NB4 (cell line): Measurements from ENCODE around the gene DCBLD2.
A peak's percentile ranks its signal among the peaks of the same experiment; 100 is the strongest.

ENCODE experiments used
- DNase-seq: peaks from one replicate; pipeline ENCODE4 v3.0.0; 2010; ENCODE audit warnings: low read depth
- H3K4me3 ChIP-seq: one replicate; pipeline ENCODE4 v1.5.1; 2011; ENCODE audit warnings: mild to moderate bottlenecking, low read depth, low read length, moderate library complexity
- MYC ChIP-seq: IDR thresholded peaks from 2 replicates; pipeline ENCODE4 v1.6.1; 2011; ENCODE audit warnings: low read depth, low read length
- POLR2A ChIP-seq: IDR thresholded peaks from 2 replicates; pipeline ENCODE4 v1.6.1; 2011; ENCODE audit warnings: mild to moderate bottlenecking; ENCODE audit not compliant: insufficient read length; ENCODE audit errors: extremely low read depth
- TF ChIP-seq, protein P1 (sequence below): IDR thresholded peaks from one replicate; pipeline ENCODE4 v1.5.1; 2012; ENCODE audit warnings: low read depth, low read length
- TF ChIP-seq, protein P2 (sequence below): IDR thresholded peaks from 2 replicates; pipeline ENCODE4 v1.6.1; 2011; ENCODE audit warnings: low read depth, low read length

Gene DCBLD2

DNA sequence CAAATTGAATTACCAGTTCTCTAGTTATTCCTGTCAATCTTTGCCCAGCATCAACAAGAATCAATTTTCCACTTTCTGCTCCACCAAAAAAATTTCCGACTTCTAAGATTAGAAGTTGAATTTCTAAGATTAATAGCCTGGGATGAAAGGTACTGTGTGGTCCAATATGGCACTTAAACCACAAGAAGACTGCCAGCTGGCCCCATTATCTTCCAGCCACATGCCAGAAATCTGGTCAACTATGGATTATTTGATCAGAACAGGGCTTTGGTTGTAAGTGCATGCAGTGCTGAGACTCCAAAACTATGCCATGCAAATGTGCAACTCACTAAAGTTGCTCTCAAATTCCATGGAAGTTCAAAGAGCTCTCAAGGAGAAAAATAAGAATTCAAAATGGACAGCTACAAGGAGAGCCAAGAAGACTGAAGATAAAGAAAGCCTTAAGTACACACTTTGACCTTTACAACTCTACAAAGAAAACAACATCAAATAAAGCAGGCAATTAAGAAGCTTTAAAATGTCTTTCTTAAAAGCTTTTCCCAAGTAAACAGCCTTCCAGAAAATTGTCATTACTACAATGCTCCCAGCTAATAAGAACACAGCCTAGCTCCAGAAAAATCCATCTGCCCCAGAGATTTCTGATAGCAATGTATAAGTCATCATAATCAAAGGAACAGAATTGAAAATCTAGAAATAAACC is 74.1 kb downstream of the DCBLD2 start:
- TF ChIP-seq MYC (no peak), POLR2A (no peak)
- TF ChIP-seq, protein P1, sequence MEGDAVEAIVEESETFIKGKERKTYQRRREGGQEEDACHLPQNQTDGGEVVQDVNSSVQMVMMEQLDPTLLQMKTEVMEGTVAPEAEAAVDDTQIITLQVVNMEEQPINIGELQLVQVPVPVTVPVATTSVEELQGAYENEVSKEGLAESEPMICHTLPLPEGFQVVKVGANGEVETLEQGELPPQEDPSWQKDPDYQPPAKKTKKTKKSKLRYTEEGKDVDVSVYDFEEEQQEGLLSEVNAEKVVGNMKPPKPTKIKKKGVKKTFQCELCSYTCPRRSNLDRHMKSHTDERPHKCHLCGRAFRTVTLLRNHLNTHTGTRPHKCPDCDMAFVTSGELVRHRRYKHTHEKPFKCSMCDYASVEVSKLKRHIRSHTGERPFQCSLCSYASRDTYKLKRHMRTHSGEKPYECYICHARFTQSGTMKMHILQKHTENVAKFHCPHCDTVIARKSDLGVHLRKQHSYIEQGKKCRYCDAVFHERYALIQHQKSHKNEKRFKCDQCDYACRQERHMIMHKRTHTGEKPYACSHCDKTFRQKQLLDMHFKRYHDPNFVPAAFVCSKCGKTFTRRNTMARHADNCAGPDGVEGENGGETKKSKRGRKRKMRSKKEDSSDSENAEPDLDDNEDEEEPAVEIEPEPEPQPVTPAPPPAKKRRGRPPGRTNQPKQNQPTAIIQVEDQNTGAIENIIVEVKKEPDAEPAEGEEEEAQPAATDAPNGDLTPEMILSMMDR: no peak
- TF ChIP-seq, protein P2, sequence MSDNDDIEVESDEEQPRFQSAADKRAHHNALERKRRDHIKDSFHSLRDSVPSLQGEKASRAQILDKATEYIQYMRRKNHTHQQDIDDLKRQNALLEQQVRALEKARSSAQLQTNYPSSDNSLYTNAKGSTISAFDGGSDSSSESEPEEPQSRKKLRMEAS: no peak
- DNase-seq: no peak
- H3K4me3 ChIP-seq: no peak overlapping the region

DNA sequence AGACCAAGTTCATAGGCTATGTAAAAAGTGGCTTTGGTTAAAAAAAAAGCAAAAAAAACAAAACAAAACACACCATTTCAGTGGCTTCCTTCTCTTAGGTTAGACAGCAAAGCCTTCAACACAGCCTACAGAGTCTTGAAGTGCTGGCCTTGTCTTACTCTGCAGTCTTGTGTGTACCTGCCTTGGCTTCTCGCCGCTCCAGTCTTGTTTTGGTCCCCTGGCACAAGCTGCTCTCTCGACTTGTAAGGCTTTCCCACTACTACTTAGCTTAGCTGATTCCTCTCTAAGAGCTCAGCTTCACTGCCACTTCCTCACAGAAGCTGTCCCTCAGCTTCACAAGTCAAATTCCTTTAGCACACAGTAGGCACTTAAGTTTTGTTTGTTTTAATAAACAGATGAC is 75.4 kb downstream of the DCBLD2 start:
- no peak overlapping the region for H3K4me3 ChIP-seq
- TF ChIP-seq MYC (no peak), POLR2A (no peak)
- TF ChIP-seq, protein P2: no peak
- TF ChIP-seq, protein P1: no peak
- DNase-seq: no peak

DNA sequence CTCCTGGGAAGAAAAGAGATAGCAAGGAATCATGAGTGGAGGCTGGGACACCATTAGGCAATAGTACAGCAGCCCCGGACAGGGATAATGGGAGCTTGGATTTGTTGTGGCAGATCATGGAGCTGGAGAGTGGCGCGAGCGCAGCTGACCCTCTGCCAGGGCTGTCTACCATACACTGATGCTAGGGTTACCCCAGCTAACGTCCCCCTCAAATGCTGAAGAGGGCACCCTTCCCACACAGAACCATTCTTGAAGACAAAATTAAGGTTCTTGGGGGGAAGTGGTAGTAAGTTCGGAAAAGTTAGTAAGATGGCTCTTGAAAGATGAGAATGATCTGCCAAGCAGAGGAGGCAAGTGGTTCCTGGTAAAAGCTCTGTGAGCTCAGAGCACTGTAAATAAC is 77.2 kb downstream of the DCBLD2 start:
- TF ChIP-seq POLR2A (no peak), MYC (no peak)
- TF ChIP-seq, protein P1: no peak
- DNase-seq: peak; percentile 31
- H3K4me3 ChIP-seq: no peak overlapping the region

DNA sequence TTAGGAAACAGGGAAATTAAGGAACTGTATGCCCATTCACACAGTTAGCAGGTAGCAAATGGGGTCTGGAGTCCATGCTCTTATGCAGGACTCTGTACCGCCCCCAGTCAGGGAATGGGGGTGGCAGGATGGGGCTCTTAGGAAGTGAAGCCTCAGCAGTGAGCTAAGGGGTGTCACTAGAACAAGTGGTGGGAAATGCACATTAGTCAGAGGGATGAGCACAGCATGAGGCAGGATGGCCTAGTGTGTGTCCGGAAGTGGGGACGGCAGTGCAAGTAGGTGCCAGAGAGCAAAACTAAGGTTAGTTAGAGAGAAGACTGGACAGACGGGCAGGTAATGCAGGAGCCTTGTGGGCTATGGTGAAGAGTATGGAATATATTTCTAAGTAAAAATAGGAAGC is 77.7 kb downstream of the DCBLD2 start:
- TF ChIP-seq, protein P1: no peak
- no peak for DNase-seq
- no peak overlapping the region for H3K4me3 ChIP-seq

DNA sequence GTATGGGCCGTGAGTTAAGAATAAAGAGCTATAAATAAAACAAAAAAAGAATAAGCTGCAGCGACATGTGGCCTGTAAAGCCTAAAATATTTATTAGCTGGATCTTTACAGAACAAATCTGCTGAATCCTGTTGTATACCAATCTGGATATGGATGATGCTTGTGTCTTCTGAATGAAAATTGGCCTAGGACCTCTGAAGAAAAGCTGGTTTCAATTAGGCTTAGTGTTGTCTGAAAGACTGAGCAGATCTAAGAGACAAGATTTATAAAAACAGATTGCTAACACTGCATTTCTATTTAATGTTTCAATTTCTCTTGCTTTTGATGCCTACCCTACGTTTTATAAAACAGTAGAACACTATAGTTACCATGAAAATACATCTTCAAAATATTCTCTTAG is 80.4 kb downstream of the DCBLD2 start:
- TF ChIP-seq, protein P2: no peak
- TF ChIP-seq POLR2A: no peak
- no peak for TF ChIP-seq MYC
- TF ChIP-seq, protein P1: no peak
- no peak for DNase-seq
- H3K4me3 ChIP-seq: no peak overlapping the region

DNA sequence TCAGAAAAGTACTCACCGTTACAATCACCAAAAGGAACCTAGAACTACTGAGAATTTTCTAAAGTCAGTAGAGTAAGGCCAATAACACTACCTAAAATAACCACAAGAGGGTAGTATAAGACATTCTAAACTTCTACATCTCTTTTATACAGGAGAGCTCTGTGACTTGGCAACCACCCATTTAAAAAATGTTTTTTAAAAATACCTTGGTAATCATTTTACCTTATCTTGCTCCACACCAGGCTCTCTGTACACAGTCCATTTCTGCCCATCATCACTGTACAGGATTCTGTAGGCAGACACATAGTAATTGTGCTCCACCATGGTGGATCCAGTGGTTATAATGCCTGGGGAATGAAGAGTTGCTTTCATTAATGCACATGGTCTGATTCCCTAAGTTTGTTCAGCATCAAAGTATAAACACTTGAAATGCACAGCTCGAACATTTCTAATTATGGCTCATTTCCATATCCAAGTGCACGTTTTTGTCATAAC is 83.9 kb downstream of the DCBLD2 start:
- no peak overlapping the region for H3K4me3 ChIP-seq
- no peak for TF ChIP-seq POLR2A
- TF ChIP-seq, protein P1: peak; percentile 25
- DNase-seq: peak; percentile 52
